ENCODE data around the gene URAD.

DNA sequence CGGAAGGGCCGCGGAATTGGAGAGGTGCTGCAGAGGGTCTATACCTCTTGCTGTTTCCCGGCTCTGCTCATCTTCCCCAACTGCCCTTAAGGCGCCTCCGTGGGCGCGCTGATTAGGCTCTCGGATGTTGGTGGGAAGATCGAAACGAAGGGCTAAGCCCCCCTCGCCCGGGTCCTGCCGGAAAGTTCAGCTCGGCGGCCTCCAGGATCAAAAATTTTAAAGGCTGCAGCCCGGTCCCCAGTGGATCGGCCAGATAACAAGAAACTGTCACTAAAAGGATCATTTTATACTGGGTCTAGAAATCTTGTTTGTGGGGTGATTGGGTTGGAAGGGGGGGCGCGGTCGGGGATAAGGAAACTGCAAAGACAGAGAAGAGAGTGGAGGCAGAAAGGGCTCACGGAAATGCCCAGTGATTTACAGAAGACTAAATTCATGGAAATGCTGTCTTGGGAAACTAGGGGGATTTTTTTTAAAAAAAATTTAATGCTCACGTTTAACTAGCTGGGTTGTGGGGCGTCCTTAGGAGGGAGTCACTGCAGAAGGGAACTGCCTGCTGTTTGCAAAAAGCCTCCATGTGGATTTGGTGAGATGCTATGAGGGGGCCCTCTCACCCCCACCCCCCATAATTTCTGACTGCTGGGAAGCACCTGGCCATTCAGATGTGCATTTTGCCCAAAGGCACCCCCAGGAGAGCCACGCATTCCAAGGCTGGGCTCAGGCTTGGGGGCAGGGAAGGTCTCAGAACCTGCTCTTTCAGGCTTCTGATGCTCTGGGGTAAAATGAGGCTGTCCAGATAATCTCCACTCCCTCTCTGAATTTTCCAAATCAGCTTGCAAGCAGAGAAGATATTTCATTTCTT is 27.0 kb downstream of the URAD start:
- no peak for TF ChIP-seq EP300 (IDR thresholded peaks at IDR 0.05)
- TF ChIP-seq, protein P1, sequence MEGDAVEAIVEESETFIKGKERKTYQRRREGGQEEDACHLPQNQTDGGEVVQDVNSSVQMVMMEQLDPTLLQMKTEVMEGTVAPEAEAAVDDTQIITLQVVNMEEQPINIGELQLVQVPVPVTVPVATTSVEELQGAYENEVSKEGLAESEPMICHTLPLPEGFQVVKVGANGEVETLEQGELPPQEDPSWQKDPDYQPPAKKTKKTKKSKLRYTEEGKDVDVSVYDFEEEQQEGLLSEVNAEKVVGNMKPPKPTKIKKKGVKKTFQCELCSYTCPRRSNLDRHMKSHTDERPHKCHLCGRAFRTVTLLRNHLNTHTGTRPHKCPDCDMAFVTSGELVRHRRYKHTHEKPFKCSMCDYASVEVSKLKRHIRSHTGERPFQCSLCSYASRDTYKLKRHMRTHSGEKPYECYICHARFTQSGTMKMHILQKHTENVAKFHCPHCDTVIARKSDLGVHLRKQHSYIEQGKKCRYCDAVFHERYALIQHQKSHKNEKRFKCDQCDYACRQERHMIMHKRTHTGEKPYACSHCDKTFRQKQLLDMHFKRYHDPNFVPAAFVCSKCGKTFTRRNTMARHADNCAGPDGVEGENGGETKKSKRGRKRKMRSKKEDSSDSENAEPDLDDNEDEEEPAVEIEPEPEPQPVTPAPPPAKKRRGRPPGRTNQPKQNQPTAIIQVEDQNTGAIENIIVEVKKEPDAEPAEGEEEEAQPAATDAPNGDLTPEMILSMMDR (IDR thresholded peaks at IDR 0.05) = no peak
- TF ChIP-seq, protein P2, sequence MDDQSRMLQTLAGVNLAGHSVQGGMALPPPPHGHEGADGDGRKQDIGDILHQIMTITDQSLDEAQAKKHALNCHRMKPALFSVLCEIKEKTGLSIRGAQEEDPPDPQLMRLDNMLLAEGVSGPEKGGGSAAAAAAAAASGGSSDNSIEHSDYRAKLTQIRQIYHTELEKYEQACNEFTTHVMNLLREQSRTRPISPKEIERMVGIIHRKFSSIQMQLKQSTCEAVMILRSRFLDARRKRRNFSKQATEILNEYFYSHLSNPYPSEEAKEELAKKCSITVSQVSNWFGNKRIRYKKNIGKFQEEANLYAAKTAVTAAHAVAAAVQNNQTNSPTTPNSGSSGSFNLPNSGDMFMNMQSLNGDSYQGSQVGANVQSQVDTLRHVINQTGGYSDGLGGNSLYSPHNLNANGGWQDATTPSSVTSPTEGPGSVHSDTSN (IDR thresholded peaks at IDR 0.05) = no peak
- TF ChIP-seq NFE2L2 (conservative IDR thresholded peaks at IDR 0.05; ENCODE audit: low read length) = no peak
- TF ChIP-seq POLR2A (IDR thresholded peaks at IDR 0.05; ENCODE audit: low read length) = no peak
- TF ChIP-seq MYC (IDR thresholded peaks at IDR 0.05; ENCODE audit: borderline replicate concordance, low read length) = no peak
- no peak for TF ChIP-seq CHD4 (IDR thresholded peaks at IDR 0.05; ENCODE audit: borderline replicate concordance)
- TF ChIP-seq, protein P3, sequence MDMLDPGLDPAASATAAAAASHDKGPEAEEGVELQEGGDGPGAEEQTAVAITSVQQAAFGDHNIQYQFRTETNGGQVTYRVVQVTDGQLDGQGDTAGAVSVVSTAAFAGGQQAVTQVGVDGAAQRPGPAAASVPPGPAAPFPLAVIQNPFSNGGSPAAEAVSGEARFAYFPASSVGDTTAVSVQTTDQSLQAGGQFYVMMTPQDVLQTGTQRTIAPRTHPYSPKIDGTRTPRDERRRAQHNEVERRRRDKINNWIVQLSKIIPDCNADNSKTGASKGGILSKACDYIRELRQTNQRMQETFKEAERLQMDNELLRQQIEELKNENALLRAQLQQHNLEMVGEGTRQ (IDR thresholded peaks at IDR 0.05) = no peak
- TF ChIP-seq CEBPB (IDR thresholded peaks at IDR 0.05) = no peak
- no peak for TF ChIP-seq HDAC2 (IDR thresholded peaks at IDR 0.05)
